Erythroblast (primary cell): ENCODE measurements around the gene FBXL19.

Experiments
- GATA1 ChIP-seq: IDR thresholded peaks from 2 replicates; pipeline ENCODE4 v1.6.1; 2011; ENCODE audit warnings: low read depth, mild to moderate bottlenecking, control low read depth, low read length, moderate library complexity
- POLR2A ChIP-seq: IDR thresholded peaks from 2 replicates; pipeline ENCODE4 v1.6.1; 2011; ENCODE audit warnings: mild to moderate bottlenecking, low read length

GRCh38 chr16:30980434-30980833 is 57.1 kb downstream of the FBXL19 start:
- TF ChIP-seq POLR2A (no peak), GATA1 (no peak)
